CD14-positive monocyte (primary cell): Measurements from ENCODE around the gene CMTR1. TPM values are rescaled to one million over a fixed set of nuclear protein-coding genes. Genes with fewer than 3 reads are reported as not detected.

ENCODE experiments used
- DNase-seq, 3 donors: peaks; one replicate each; pipeline ENCODE4 v3.0.0-alpha.2; 2011 to 2022
- H2AFZ ChIP-seq: 2 replicates; pipeline ENCODE4 v1.6.0; 2012; ENCODE audit warnings: mild to moderate bottlenecking, low read depth, low read length, inconsistent platforms; ENCODE audit not compliant: insufficient read depth, poor library complexity, severe bottlenecking
- H3K27ac ChIP-seq, 2 donors: 1 replicate in 1 of 2; 2 replicates in 1 of 2; pipeline ENCODE4 v1.5.1; 2012 to 2013; ENCODE audit warnings: low read length in 2 of 2, control low read depth in 1 of 2, inconsistent platforms in 1 of 2, low read depth in 1 of 2, mild to moderate bottlenecking in 1 of 2
- H3K27me3 ChIP-seq, 2 donors: one replicate each; pipeline versions ENCODE4 v1.6.0 to v1.6.1; 2011 to 2013; ENCODE audit warnings: low read length in 2 of 2; ENCODE audit not compliant: control insufficient read depth in 2 of 2, insufficient read depth in 2 of 2
- H3K36me3 ChIP-seq, 2 donors: replicated peaks in 1 of 2; 1 replicate in 1 of 2; 2 replicates in 1 of 2; pipeline versions ENCODE4 v1.5.1 to v1.6.1; 2012 to 2013; ENCODE audit warnings: low read length in 2 of 2, control low read depth in 1 of 2, inconsistent platforms in 1 of 2, mild to moderate bottlenecking in 1 of 2; ENCODE audit not compliant: insufficient read depth in 2 of 2, control insufficient read depth in 1 of 2
- H3K4me1 ChIP-seq, 2 donors: 1 replicate in 1 of 2; 2 replicates in 1 of 2; pipeline versions ENCODE4 v1.5.1 to v1.6.1; 2012 to 2013; ENCODE audit warnings: low read length in 2 of 2, control low read depth in 1 of 2, inconsistent platforms in 1 of 2, mild to moderate bottlenecking in 1 of 2, moderate library complexity in 1 of 2; ENCODE audit not compliant: insufficient read depth in 2 of 2, control insufficient read depth in 1 of 2
- H3K4me2 ChIP-seq: replicated peaks from 2 replicates; pipeline ENCODE3; 2012; ENCODE audit warnings: low read length, moderate library complexity, mild to moderate bottlenecking; ENCODE audit not compliant: poor library complexity, severe bottlenecking; ENCODE audit errors: extremely low read depth
- H3K4me3 ChIP-seq, 3 experiments: fragments of 200-600 bp in 1 of 3; sonication (generic) in 1 of 3; replicated peaks in 1 of 3; 1 replicate in 2 of 3; 2 replicates in 1 of 3; pipeline ENCODE4 v1.5.1; 2011 to 2013; ENCODE audit warnings: low read length in 3 of 3, mild to moderate bottlenecking in 3 of 3, control low read depth in 2 of 3, low read depth in 2 of 3, inconsistent platforms in 1 of 3, moderate library complexity in 1 of 3
- H3K79me2 ChIP-seq: 2 replicates; pipeline ENCODE4 v1.6.0; 2012; ENCODE audit warnings: mild to moderate bottlenecking, control low read depth, inconsistent platforms, low read length, moderate library complexity; ENCODE audit not compliant: insufficient read depth
- H3K9ac ChIP-seq: 2 replicates; pipeline ENCODE4 v1.6.0; 2017; ENCODE audit warnings: low read length, mild to moderate bottlenecking; ENCODE audit not compliant: insufficient read depth, poor library complexity, severe bottlenecking
- H3K9me3 ChIP-seq, 2 donors: replicated peaks in 1 of 2; 1 replicate in 1 of 2; 2 replicates in 1 of 2; pipeline versions ENCODE4 v1.5.1 to v1.6.1; 2012 to 2013; ENCODE audit warnings: low read length in 2 of 2, control low read depth in 1 of 2; ENCODE audit not compliant: control insufficient read depth in 1 of 2, insufficient read depth in 1 of 2
- H4K20me1 ChIP-seq: 2 replicates; pipeline ENCODE4 v1.6.0; 2012; ENCODE audit warnings: mild to moderate bottlenecking, low read length, control low read depth, moderate library complexity; ENCODE audit not compliant: insufficient read depth
- H3K27ac Mint-ChIP-seq, 7 donors: one replicate each; pipeline ENCODE4 v1.8.0; 2020; ENCODE audit warnings: mild to moderate bottlenecking in 7 of 7, mixed read lengths in 7 of 7, moderate library complexity in 6 of 7, inconsistent platforms in 2 of 7
- H3K27me3 Mint-ChIP-seq, 3 donors: one replicate each; pipeline ENCODE4 v1.8.0; 2021 to 2022; ENCODE audit warnings: low read depth in 3 of 3, mild to moderate bottlenecking in 3 of 3, mixed read lengths in 3 of 3, moderate library complexity in 3 of 3, inconsistent platforms in 1 of 3
- H3K36me3 Mint-ChIP-seq, 2 donors: one replicate each; pipeline ENCODE4 v1.8.0; 2020; ENCODE audit warnings: mixed read lengths in 2 of 2, inconsistent platforms in 1 of 2, mild to moderate bottlenecking in 1 of 2
- H3K4me1 Mint-ChIP-seq: one replicate; pipeline ENCODE4 v1.8.0; 2020; ENCODE audit warnings: mild to moderate bottlenecking, mixed read lengths
- H3K4me3 Mint-ChIP-seq, 2 donors: one replicate each; pipeline ENCODE4 v1.8.0; 2020; ENCODE audit warnings: mild to moderate bottlenecking in 2 of 2, mixed read lengths in 2 of 2, moderate library complexity in 1 of 2
- H3K9me3 Mint-ChIP-seq, 7 donors: one replicate each; pipeline ENCODE4 v1.8.0; 2020 to 2022; ENCODE audit warnings: mixed read lengths in 7 of 7, mild to moderate bottlenecking in 6 of 7, moderate library complexity in 6 of 7, inconsistent platforms in 2 of 7
- CTCF ChIP-seq: fragments of 200-600 bp; IDR thresholded peaks from one replicate; pipeline ENCODE4 v1.8.0; 2022; ENCODE audit warnings: antibody characterized with exemption, mild to moderate bottlenecking
- WGBS: methylation state at CpG from one replicate; pipeline ENCODE4 v1.1.5; 2013; ENCODE audit warnings: missing lambda C conversion rate; ENCODE audit not compliant: insufficient coverage; 5-methylcytosine and 5-hydroxymethylcytosine counted together
- intact Hi-C, 2 donors: fragments of 100-400 bp; cut with micrococcal nuclease; formaldehyde crosslinking; loops; one replicate each; pipeline versions ENCODE4 v1.15.0 to v1.15.1; 2023
- polyA plus RNA-seq, 3 donors: library from polyadenylated mRNA; depleted of rRNA in 1 of 3; unstranded in 2 of 3; stranded (reverse) in 1 of 3; fragments of 300-500 nt in 2 of 3; fragments of >200 nt in 1 of 3; fragmentation: Illumina TruSeq in 2 of 3; gene quantifications; 1 replicate in 2 of 3; 2 replicates in 1 of 3; pipeline ENCODE4 v1.2.3, GENCODE V29; 2012 to 2021

Gene CMTR1
- polyA plus RNA-seq, 3 donors: 12.0 to 32.3 (median 15.3) TPM

GRCh38 chr6:37480118-37480736 lies 47.2 kb downstream of the CMTR1 start:
- H3K4me3 Mint-ChIP-seq: no peak overlapping the region
- H3K9me3 Mint-ChIP-seq: no peaks in the 10 kb centered on the region
- no peaks in the 10 kb centered on the region for H3K79me2 ChIP-seq
- no peaks in the 10 kb centered on the region for H3K27me3 ChIP-seq
- H3K27ac ChIP-seq: no peak overlapping the region
- no peaks in the 10 kb centered on the region for H3K4me1 ChIP-seq
- no peak overlapping the region for H3K9ac ChIP-seq
- peaks cover 76 to 89% of the 10 kb centered on the region in 2 donors for H3K36me3 ChIP-seq
- no peak overlapping the region for H3K27ac Mint-ChIP-seq
- TF ChIP-seq CTCF: no peak
- H3K4me1 Mint-ChIP-seq: no peaks in the 10 kb centered on the region
- no peaks in the 10 kb centered on the region for H3K9me3 ChIP-seq
- H3K4me3 ChIP-seq: no peak overlapping the region
- no peak for DNase-seq
- peaks cover 76 to 84% of the 10 kb centered on the region in 2 donors for H3K36me3 Mint-ChIP-seq
- intact Hi-C loops: no loop called here
- no peak overlapping the region for H3K4me2 ChIP-seq
- H3K27me3 Mint-ChIP-seq: no peaks in the 10 kb centered on the region
- no peaks in the 10 kb centered on the region for H4K20me1 ChIP-seq
- no peak overlapping the region for H2AFZ ChIP-seq
- 90% methylated on average over 1 of the region's 1 CpG for WGBS

GRCh38 chr6:37480951-37481534 lies 48.0 kb downstream of the CMTR1 start:
- Histone ChIP-seq H2AFZ (no peak overlapping the region), H3K9ac (no peak overlapping the region), H3K27me3 (no peaks in the 10 kb centered on the region), H3K27ac (no peak overlapping the region), H3K4me1 (no peaks in the 10 kb centered on the region), H3K9me3 (no peaks in the 10 kb centered on the region), H3K4me3 (no peak overlapping the region), H3K79me2 (no peaks in the 10 kb centered on the region), H4K20me1 (no peaks in the 10 kb centered on the region), H3K4me2 (no peak overlapping the region), H3K36me3 (peaks cover 68 to 87% of the 10 kb centered on the region in 2 donors)
- Mint-ChIP-seq H3K27me3 (peaks cover 0 to under 1% (median 0%) of the 10 kb centered on the region in 3 donors), H3K27ac (no peak overlapping the region), H3K4me1 (no peaks in the 10 kb centered on the region), H3K9me3 (no peaks in the 10 kb centered on the region), H3K4me3 (no peak overlapping the region), H3K36me3 (peaks cover 74 to 83% of the 10 kb centered on the region in 2 donors)
- no CpG with 5 or more reads among the region's 7 CpGs for WGBS
- no peak for TF ChIP-seq CTCF
- DNase-seq: no peak
- intact Hi-C loops: no loop called here
